ENCODE measurements around the gene CACNA1A. TPM values are rescaled to one million over a fixed set of nuclear protein-coding genes. Genes with fewer than 3 reads are reported as not detected.
A peak's percentile ranks its signal among the peaks of the same experiment; 100 is the strongest.

CACNA1A gene
- total RNA-seq, 1 donor from 2014 or later = 43.0 TPM

DNA sequence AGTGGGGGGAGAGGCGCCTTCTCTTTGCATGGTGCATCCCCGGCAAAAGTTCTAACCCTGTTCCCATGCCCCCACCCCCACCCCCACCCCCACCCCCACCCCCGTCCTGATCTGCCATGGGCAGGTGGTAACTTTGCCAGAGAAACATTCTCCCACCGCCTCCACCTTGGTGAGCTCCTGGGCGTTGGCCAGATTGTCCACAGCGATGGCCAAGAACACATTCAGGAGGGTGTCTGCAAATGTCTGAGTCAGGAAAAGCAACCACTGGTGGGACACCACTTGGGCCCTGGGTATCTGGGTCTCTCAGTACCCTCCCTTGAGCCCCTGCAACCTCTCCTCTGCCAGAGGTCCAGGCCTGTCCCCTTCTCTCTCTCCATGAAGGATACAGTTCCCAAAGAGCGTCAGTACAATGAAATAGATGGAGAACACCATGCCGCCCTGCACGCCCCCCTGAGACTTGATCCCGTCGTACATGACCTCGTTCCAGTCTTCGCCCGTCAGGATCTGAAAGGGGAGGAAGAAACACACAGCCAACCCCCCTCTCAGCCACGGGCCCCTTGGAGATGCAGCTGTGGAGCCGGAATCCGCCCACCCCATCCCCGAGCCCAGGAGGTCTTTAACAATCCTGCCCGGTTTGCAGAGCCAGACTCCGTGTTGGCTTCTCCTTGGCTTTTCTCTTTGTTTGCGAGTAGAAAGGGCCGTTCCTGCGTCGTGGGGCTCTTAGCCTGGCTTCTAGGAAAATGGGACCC lies 202.7 kb downstream of the CACNA1A start:
- TF ChIP-seq, protein P1, sequence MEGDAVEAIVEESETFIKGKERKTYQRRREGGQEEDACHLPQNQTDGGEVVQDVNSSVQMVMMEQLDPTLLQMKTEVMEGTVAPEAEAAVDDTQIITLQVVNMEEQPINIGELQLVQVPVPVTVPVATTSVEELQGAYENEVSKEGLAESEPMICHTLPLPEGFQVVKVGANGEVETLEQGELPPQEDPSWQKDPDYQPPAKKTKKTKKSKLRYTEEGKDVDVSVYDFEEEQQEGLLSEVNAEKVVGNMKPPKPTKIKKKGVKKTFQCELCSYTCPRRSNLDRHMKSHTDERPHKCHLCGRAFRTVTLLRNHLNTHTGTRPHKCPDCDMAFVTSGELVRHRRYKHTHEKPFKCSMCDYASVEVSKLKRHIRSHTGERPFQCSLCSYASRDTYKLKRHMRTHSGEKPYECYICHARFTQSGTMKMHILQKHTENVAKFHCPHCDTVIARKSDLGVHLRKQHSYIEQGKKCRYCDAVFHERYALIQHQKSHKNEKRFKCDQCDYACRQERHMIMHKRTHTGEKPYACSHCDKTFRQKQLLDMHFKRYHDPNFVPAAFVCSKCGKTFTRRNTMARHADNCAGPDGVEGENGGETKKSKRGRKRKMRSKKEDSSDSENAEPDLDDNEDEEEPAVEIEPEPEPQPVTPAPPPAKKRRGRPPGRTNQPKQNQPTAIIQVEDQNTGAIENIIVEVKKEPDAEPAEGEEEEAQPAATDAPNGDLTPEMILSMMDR (IDR thresholded peaks at IDR 0.05; ENCODE audit: unreplicated experiment) = no peak
- DNase-seq (ENCODE audit: low spot score, unreplicated experiment) = no peak
- Mint-ChIP-seq H3K36me3 (ENCODE audit: insufficient read depth) (no peaks in the 10 kb centered on the region), H3K27me3 (peaks cover 22% of the 10 kb centered on the region), H3K27ac (no peak overlapping the region), H3K4me1 (ENCODE audit: low read depth) (peaks cover 3% of the 10 kb centered on the region), H3K9me3 (ENCODE audit: low read depth) (no peaks in the 10 kb centered on the region), H3K4me3 (ENCODE audit: low read depth) (no peak overlapping the region)

DNA sequence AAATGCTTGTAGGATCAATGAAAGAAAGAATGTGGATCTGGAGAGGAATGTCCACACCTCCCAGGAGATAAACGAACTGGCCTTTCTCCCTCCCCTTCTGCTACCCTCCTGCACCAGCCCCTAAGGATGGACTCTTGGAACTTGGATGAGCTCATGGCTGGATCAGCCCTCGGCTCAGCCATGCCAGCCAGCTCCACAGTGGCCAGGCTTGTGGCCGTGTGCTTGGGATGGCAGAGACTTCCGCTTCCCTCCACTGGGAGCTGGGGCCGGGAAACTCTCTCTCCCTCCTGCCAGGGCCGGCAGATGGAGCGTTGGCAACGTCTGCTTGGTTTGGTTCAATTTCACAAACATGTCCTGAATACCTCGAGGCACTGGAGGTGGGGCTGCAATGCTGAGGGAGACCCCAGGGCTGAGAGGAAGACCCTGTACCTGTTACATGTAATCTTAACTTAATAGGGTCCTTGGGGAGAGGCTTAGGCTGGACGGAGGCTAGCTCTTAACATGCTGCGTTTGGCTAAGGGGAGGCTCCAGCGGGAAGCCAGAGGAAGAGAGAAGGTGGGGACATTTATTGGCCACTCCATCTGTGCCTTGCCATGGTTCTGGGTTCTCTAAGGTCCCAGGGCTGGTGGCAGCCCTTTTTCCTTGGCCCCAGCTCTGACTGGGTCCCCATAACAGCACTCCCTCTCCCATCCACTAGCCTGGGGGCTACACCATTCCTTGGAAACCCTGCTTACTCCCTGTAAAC lies 203.6 kb downstream of the CACNA1A start:
- no peak for DNase-seq (ENCODE audit: low spot score, unreplicated experiment)
- Mint-ChIP-seq H3K4me3 (ENCODE audit: low read depth) (no peak overlapping the region), H3K9me3 (ENCODE audit: low read depth) (no peaks in the 10 kb centered on the region), H3K4me1 (ENCODE audit: low read depth) (peaks cover 3% of the 10 kb centered on the region), H3K27me3 (peaks cover 22% of the 10 kb centered on the region), H3K27ac (no peak overlapping the region), H3K36me3 (ENCODE audit: insufficient read depth) (no peaks in the 10 kb centered on the region)
- TF ChIP-seq, protein P1 (IDR thresholded peaks at IDR 0.05; ENCODE audit: unreplicated experiment) = no peak

DNA sequence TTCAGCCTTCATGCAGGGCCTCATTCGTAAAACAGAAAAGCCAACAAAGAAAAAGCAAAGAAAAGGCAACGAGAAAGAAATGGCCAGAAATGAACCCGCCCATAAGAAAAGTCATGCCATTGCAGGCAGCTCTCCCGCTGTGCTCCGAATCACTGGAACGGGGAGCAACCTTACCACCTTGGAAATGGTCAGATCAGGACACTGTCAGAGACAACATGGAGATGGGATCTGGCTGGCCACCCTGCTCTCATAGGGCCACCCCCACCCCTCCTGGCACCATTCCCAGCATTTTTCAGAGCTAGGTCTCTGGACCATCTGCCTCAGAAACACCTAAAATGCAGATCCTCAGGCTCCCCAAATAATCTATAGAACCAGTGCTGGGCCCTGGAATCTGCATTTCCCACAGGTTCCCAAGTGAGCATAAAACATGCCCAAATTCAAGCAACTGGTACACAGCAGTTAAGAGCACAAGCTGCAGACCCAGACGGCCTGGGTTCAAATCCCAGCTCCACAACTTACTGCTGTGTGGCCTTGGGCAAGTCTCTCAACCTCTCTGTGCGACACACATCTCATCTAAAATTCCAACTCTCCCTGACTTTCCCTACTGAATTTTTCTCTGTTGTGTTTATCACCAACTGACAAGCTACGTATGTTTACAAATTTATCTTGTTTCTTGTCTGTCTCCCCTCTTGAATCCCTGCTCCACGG lies 204.5 kb downstream of the CACNA1A start:
- Mint-ChIP-seq H3K9me3 (ENCODE audit: low read depth) (no peaks in the 10 kb centered on the region), H3K36me3 (ENCODE audit: insufficient read depth) (no peaks in the 10 kb centered on the region), H3K4me1 (ENCODE audit: low read depth) (peaks cover 3% of the 10 kb centered on the region), H3K27ac (no peak overlapping the region), H3K27me3 (peaks cover 22% of the 10 kb centered on the region), H3K4me3 (ENCODE audit: low read depth) (no peak overlapping the region)
- TF ChIP-seq, protein P1 (IDR thresholded peaks at IDR 0.05; ENCODE audit: unreplicated experiment) = no peak
- DNase-seq (ENCODE audit: low spot score, unreplicated experiment) = no peak

DNA sequence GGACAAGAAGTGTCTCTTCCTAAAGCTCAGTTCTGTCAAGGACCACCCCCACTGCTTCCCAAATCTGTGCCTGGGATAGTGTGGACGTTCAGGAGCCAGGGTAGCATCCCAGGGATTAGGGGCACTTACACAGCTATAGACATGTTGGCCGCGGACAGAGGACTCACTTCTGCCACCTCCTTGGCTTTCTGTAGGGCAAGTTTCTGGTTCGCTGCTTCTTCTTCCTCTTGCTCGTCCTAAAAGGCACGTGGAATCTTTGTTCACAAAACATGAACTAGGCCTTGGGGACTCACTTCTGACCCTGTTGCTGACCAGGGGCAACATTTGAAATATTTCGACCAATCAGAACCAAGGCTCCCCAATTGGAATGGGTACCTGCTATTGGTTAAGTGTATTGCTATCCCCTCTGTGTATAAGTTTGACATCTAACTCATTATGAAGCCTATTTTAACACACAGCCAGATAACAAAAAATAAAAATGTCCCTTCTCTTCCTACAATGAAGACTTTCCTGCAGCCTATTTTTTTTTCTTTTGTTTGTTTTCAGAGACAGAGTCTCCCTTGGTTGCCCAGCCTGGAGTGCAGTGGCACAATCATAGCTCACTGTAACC lies 205.8 kb downstream of the CACNA1A start:
- no peak for DNase-seq (ENCODE audit: low spot score, unreplicated experiment)
- H3K27me3 Mint-ChIP-seq = peaks cover 22% of the 10 kb centered on the region
- no peaks in the 10 kb centered on the region for H3K4me1 Mint-ChIP-seq (ENCODE audit: low read depth)
- no peaks in the 10 kb centered on the region for H3K9me3 Mint-ChIP-seq (ENCODE audit: low read depth)
- TF ChIP-seq, protein P1 (IDR thresholded peaks at IDR 0.05; ENCODE audit: unreplicated experiment) = no peak
- no peak overlapping the region for H3K4me3 Mint-ChIP-seq (ENCODE audit: low read depth)
- peak overlapping the region; percentile 22 for H3K27ac Mint-ChIP-seq
- no peaks in the 10 kb centered on the region for H3K36me3 Mint-ChIP-seq (ENCODE audit: insufficient read depth)

DNA sequence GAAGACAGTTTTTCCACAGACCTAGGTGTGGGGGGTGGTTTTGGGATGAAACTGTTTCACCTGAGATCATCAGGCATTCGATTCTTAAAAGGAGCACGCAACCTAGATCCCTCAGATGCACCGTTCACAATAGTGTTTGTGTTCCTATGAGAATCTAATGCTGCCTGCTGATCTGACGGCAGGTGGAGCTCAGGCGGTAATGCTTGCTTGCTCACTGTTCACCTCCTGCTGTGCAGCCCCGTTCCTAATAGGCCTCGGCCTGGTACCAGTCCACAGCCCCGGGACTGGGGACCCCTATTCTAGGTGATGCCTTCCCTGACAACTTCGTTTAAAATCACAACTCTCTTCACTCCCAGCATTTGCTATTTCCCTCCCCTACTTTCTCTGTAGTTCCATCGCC lies 206.4 kb downstream of the CACNA1A start:
- TF ChIP-seq, protein P1 (IDR thresholded peaks at IDR 0.05; ENCODE audit: unreplicated experiment) = no peak
- Mint-ChIP-seq H3K9me3 (ENCODE audit: low read depth) (no peaks in the 10 kb centered on the region), H3K27me3 (peaks cover 22% of the 10 kb centered on the region), H3K36me3 (ENCODE audit: insufficient read depth) (no peaks in the 10 kb centered on the region), H3K4me1 (ENCODE audit: low read depth) (no peaks in the 10 kb centered on the region), H3K4me3 (ENCODE audit: low read depth) (no peak overlapping the region), H3K27ac (no peak overlapping the region)
- no peak for DNase-seq (ENCODE audit: low spot score, unreplicated experiment)

Measured in progenitor cell of endocrine pancreas (in vitro differentiated cells).